Activated naive CD8-positive, alpha-beta T cell treated with anti-CD3 and anti-CD28 coated beads for 36 hours (primary cell): ENCODE data around the gene UTS2B. TPM values are rescaled to one million over a fixed set of nuclear protein-coding genes. Genes with fewer than 3 reads are reported as not detected.

Source experiments
- DNase-seq: peaks from one replicate; pipeline ENCODE4 v3.0.0; 2021
- H3K27ac Mint-ChIP-seq: one replicate; pipeline ENCODE4 v1.8.0; 2022; ENCODE audit warnings: mild to moderate bottlenecking, moderate library complexity, mixed read lengths
- H3K27me3 Mint-ChIP-seq: one replicate; pipeline ENCODE4 v1.8.0; 2022; ENCODE audit warnings: mild to moderate bottlenecking, mixed read lengths
- H3K36me3 Mint-ChIP-seq: one replicate; pipeline ENCODE4 v1.8.0; 2021; ENCODE audit warnings: mild to moderate bottlenecking, mixed read lengths
- H3K4me1 Mint-ChIP-seq: one replicate; pipeline ENCODE4 v1.8.0; 2021; ENCODE audit warnings: mixed read lengths
- H3K4me3 Mint-ChIP-seq: one replicate; pipeline ENCODE4 v1.8.0; 2022; ENCODE audit warnings: mild to moderate bottlenecking, moderate library complexity, mixed read lengths
- H3K9me3 Mint-ChIP-seq: one replicate; pipeline ENCODE4 v1.8.0; 2022; ENCODE audit warnings: mixed read lengths
- total RNA-seq, 2 experiments: library from RNA; stranded (reverse); gene quantifications; one replicate each; pipeline ENCODE4 v1.2.3, GENCODE V29; 2021

Gene UTS2B
- total RNA-seq, 2 experiments from 2014 or later = not detected

DNA sequence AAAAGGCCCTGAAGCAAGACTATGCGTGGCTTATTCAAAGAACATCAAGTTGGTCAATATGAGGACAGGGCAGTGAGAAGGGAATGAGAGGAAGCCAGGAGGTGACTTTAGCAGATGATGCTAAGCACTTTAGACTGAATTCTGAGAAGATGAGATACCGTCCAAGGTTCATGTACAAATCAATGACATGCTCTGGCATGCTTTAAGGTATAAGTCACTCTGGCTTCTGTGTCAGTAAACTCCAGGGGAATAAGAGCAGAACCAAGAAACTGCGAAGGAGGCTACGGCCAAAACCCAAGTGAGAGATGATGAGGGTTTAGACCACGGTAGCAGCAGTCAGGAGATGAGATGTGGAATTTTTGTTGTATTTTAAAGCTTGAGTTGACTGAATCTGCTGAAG, 10.0 kb downstream of the UTS2B start:
- peaks cover 7% of the 10 kb centered on the region for H3K27me3 Mint-ChIP-seq
- no peaks in the 10 kb centered on the region for H3K4me1 Mint-ChIP-seq
- DNase-seq = no peak
- no peaks in the 10 kb centered on the region for H3K36me3 Mint-ChIP-seq
- no peak overlapping the region for H3K4me3 Mint-ChIP-seq
- H3K9me3 Mint-ChIP-seq = no peaks in the 10 kb centered on the region
- no peak overlapping the region for H3K27ac Mint-ChIP-seq

DNA sequence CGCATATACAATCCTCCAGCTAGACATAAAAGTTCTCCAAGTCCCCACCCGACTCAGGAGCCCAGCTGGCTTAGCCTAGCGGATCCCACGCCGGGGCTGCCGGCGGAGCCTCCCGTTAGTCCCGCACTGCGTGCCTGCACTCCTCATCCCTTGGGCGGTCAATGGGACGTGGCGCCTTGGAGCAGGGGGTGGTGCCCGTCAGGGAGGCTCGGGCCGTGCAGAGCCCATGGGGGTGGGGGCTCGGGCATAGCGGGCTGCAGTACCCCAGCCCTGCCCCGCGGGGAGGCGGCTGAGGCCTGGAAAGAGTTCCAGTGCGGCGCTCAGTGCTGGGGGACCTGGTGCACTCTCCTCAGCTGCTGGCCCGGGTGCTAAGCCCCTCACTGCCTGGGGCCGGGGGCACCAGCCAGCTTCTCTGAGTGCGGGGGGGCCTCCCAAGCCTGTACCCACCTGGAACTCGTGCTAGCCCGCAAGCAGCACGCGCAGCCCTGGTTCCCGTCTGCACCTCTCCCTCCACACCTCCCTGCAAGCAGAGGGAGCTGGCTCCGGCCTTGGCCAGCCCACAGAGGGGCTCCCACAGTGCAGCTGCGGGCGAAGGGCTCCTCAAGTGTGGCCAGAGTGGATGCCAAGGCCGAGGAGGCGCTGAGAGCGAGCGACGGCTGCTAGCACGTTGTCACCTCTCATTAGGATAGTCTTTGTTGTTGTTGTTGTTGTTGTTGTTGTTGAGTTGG, 13.3 kb downstream of the UTS2B start:
- Mint-ChIP-seq H3K4me1 (no peaks in the 10 kb centered on the region), H3K9me3 (no peaks in the 10 kb centered on the region), H3K36me3 (no peaks in the 10 kb centered on the region), H3K27me3 (no peaks in the 10 kb centered on the region), H3K4me3 (no peak overlapping the region), H3K27ac (no peak overlapping the region)
- DNase-seq = no peak

DNA sequence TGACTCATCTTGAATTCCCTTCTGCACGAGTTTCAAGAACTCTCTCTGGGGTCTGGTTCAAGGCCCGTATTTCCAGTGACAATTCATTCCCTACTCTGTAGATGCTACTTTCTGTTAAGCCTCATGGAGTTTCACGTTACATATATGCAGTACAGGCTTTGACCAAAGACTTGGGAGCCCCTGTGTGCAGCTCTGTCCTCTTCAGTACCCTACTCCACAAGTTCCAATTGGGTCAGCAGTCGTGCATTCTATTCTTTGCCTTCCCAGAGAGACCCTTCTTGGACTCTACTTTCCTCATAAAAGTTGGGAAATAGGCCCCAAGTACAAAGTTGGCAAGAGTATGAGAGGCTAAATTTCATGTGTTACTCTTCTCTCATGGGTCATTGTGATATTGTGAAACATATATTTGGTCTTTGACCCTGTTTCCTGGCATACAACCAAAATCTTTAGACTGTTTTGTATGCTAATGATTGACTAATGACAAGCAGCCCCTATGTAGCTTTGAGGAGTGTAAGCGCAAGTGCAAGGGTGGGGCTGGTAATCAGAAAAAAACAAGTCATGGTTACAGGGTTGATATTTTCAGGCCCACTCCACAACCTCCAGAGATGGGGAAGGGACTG, 16.1 kb downstream of the UTS2B start:
- Mint-ChIP-seq H3K27ac (no peak overlapping the region), H3K9me3 (no peaks in the 10 kb centered on the region), H3K27me3 (no peaks in the 10 kb centered on the region), H3K4me1 (no peaks in the 10 kb centered on the region), H3K4me3 (no peak overlapping the region), H3K36me3 (no peaks in the 10 kb centered on the region)
- DNase-seq = no peak

DNA sequence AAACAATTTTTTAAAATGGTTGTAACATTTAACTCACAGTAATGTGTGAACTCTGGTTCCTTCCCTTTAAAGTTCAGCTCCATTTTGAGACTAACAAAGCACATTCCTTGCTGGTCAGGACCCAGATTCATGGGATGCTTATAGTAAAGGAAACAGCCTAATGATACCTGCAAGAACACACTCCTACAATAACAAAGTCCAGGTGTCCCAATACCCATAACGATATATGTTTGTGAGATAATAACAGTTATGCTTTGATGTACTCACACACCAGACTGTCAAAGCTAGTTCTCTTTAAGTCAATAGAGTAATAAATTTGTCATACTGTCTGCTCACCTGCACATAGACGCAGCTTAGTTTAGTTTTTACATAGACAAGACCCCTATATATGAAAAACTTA, 17.0 kb downstream of the UTS2B start:
- Mint-ChIP-seq H3K4me1 (no peaks in the 10 kb centered on the region), H3K27ac (no peak overlapping the region), H3K27me3 (no peaks in the 10 kb centered on the region), H3K36me3 (no peaks in the 10 kb centered on the region), H3K9me3 (no peaks in the 10 kb centered on the region), H3K4me3 (no peak overlapping the region)
- DNase-seq = no peak

DNA sequence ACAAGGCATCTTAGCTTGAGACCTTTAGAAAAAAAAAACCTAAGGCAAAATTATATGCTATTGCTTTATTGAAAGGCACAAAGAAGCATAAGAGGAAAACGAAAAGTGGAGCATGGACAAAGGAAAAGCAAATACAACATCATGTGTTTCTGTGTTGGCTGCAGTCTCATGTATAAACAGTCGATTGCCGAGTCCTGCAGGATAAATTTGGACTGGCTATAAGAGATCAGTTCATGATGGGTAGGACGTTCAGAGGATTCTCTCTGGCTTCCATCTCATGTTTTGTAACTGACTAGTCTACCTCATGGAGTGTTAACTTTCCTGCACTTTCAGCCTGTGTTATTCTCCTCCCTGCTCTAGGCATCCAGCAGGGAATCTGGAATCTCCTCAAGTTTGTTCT, 23.0 kb downstream of the UTS2B start:
- no peak for DNase-seq
- Mint-ChIP-seq H3K9me3 (no peaks in the 10 kb centered on the region), H3K4me1 (no peaks in the 10 kb centered on the region), H3K27ac (no peak overlapping the region), H3K36me3 (no peaks in the 10 kb centered on the region), H3K4me3 (no peak overlapping the region), H3K27me3 (no peaks in the 10 kb centered on the region)

DNA sequence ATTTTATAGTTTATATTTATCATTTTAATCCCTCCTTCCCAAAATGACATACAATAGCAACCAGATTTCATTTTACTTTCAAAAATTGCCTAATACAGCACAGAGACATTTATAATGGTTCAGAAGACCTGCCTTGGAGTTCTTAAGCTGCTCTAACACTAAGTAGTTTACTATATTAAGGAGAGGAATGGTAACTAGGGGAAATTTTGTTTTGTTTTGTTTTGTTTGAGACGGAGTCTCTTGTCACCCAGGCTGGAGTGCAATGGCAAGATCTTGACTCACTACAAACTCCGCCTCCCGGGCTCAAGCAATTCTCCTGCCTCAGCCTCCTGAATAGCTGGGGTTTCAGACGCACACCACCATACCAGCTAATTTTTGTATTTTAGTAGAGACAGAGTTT, 23.9 kb downstream of the UTS2B start:
- no peaks in the 10 kb centered on the region for H3K27me3 Mint-ChIP-seq
- no peak overlapping the region for H3K4me3 Mint-ChIP-seq
- no peaks in the 10 kb centered on the region for H3K9me3 Mint-ChIP-seq

DNA sequence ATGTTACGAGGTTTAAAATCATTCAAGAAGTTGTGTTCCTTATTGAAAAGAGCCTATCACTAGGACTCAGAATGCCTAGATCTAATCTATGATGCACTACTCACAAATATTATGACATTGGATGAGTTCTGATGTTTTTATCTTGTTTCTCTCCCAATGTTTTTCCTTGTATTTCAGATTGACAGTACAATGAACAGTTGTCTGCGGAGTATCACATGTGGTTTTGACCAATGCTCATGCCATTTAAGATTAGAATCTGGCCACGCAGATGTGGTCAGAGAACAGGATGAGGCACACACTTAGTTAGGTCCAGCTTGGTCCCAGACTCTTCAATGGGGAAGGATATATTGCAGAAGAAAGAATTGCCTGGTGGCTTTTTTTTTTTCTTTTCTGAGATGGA, 26.7 kb downstream of the UTS2B start:
- H3K4me3 Mint-ChIP-seq = no peak overlapping the region
- DNase-seq = no peak
- H3K27me3 Mint-ChIP-seq = no peaks in the 10 kb centered on the region
- no peaks in the 10 kb centered on the region for H3K4me1 Mint-ChIP-seq
- no peaks in the 10 kb centered on the region for H3K36me3 Mint-ChIP-seq
- H3K9me3 Mint-ChIP-seq = no peaks in the 10 kb centered on the region
- H3K27ac Mint-ChIP-seq = no peak overlapping the region

More for the DNA sequence above, 23.9 kb downstream of the UTS2B start:
- DNase-seq = no peak
- Mint-ChIP-seq H3K4me1 (no peaks in the 10 kb centered on the region), H3K27ac (no peak overlapping the region), H3K36me3 (no peaks in the 10 kb centered on the region)

DNA sequence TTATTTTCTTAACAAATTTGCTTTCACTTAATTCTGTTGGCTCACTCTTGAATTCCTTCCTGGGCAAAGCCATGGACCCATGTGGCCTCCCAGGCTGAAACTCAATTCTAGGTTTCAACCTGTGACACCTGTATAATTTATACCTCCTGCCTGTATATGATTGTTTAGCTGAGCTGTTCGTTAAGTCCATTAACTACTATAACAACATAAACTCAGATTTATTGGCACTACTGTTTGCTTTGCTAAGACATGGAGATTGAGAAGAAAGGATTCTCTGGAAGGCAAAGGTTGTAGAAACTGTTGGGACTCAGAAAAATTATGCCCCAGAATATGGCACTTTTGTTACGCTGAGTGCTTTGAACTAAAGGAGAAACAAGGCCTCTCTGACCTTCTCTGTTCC, 27.9 kb downstream of the UTS2B start:
- H3K4me3 Mint-ChIP-seq = no peak overlapping the region
- H3K36me3 Mint-ChIP-seq = no peaks in the 10 kb centered on the region
- H3K27ac Mint-ChIP-seq = no peak overlapping the region
- DNase-seq = no peak
- H3K27me3 Mint-ChIP-seq = no peaks in the 10 kb centered on the region
- H3K4me1 Mint-ChIP-seq = no peaks in the 10 kb centered on the region
- no peaks in the 10 kb centered on the region for H3K9me3 Mint-ChIP-seq

DNA sequence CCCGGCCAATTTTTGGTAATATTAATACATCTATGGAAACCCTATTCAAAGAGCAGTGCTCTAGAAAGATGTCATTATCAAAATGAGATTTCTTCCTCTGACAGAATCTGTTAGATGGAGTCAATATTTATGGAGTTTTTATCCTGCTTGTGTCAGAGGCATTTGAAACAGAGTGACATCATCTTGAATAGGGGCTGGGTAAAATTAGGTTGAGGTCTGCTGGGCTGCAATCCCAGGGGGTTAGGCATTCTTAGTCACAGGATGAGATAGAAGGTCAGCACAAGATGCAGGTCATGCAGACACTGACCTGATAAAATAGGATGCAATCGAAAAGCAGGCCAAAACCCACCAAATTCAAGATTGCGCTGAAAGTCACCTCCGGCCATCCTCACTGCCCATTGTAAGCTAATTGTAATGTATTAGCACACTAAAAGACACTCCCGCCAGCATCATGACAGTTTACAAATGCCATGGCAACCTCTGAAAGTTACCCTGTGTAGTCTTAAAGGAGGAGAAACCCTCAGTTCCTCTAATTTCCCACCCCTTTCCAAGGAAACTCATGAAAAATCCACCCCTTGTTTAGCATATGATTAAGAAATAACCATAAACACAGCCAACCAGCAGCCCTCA, 28.4 kb downstream of the UTS2B start:
- H3K4me1 Mint-ChIP-seq = no peaks in the 10 kb centered on the region
- peaks cover 3% of the 10 kb centered on the region for H3K27me3 Mint-ChIP-seq
- H3K9me3 Mint-ChIP-seq = no peaks in the 10 kb centered on the region
- DNase-seq = no peak
- no peaks in the 10 kb centered on the region for H3K36me3 Mint-ChIP-seq
- no peak overlapping the region for H3K4me3 Mint-ChIP-seq
- no peak overlapping the region for H3K27ac Mint-ChIP-seq

DNA sequence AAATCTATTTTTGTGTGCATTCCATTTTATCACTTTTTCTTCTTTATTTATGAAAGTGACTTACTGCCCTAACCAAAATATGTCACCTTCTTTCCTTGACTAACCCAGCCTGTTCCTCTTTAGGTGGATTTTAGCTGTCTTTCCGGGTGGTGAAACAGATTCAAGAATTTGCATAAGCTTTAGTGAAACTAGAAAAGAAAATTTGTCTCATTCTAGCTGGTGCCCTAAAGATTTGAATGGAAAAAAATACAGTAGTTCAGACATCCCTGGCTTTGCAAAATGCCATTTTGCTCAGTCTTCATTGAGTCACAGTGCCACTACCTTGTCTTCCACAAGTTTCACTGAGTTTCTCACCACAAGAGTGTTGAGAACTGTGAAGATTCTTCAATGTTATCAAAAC, 29.3 kb downstream of the UTS2B start:
- H3K4me1 Mint-ChIP-seq = no peaks in the 10 kb centered on the region
- no peak for DNase-seq
- no peak overlapping the region for H3K27ac Mint-ChIP-seq
- H3K4me3 Mint-ChIP-seq = no peak overlapping the region
- H3K9me3 Mint-ChIP-seq = no peaks in the 10 kb centered on the region
- H3K27me3 Mint-ChIP-seq = peaks cover 3% of the 10 kb centered on the region
- no peaks in the 10 kb centered on the region for H3K36me3 Mint-ChIP-seq

DNA sequence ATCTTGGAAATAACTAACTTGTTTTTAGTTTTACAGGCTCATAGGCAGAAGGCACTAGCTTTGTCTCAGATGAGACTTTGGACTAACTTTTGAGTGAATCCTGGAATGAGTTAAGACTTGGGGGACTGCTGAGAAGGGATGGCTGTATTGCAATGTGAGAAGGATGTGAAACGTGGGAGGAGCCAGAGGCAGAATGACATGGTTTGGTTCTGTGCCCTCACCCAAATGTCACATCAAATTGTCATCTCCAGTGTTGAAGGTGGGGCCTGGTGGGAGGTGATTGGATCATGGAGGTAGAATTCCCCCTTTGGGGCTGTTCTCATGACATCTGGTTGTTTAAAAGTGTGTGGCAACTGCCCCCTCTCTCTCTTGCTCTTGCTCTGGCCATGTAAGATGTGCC, 29.9 kb downstream of the UTS2B start:
- no peaks in the 10 kb centered on the region for H3K9me3 Mint-ChIP-seq
- no peak for DNase-seq
- H3K4me3 Mint-ChIP-seq = no peak overlapping the region

DNA sequence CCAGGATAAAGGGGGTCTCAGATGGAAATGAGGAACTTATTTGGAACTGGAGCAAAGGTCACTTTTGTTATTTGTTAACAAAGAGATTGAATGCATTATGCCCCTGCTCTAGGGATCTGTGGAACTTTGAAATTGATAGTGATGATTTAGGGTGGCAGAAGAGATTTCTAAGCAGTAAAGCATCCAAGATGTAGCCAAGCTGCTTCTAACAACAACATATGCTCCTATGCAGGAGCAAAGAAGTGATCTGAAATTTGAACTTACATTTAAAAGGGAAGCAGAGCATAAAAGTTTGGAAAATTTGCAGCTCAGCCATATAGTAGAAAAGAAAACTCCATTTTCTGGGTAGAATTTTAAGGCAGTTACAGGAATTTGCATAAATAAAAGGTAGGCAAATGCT, 31.5 kb downstream of the UTS2B start:
- Mint-ChIP-seq H3K4me1 (no peaks in the 10 kb centered on the region), H3K27ac (no peak overlapping the region), H3K9me3 (no peaks in the 10 kb centered on the region), H3K36me3 (no peaks in the 10 kb centered on the region), H3K27me3 (peaks cover 3% of the 10 kb centered on the region), H3K4me3 (no peak overlapping the region)
- DNase-seq = no peak

More for the DNA sequence above, 29.9 kb downstream of the UTS2B start:
- no peak overlapping the region for H3K27ac Mint-ChIP-seq
- H3K4me1 Mint-ChIP-seq = no peaks in the 10 kb centered on the region
- no peaks in the 10 kb centered on the region for H3K36me3 Mint-ChIP-seq
- H3K27me3 Mint-ChIP-seq = peaks cover 3% of the 10 kb centered on the region

DNA sequence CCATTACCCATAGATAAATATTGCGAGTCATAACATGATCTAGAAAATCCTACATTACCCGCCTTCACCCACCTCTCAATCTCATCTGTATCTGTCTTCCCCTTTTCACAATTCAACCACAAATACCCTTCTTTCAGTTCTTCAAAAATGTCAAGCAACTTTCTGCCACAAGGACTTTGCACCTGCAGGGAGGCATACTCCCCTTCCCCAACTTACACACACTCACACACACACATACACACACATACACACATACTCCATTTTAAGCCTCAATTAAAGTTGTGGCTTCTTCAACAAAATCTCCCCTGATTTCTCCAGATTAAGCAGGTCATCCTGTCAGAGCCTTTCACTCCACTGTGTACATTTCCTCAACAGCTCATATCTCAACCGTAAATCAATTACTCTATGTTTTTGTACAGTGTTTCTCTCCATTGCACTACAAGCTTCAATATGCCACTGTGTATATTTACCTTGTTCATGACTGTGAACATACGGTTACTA, 34.2 kb downstream of the UTS2B start:
- Mint-ChIP-seq H3K27ac (no peak overlapping the region), H3K4me1 (no peaks in the 10 kb centered on the region)

DNA sequence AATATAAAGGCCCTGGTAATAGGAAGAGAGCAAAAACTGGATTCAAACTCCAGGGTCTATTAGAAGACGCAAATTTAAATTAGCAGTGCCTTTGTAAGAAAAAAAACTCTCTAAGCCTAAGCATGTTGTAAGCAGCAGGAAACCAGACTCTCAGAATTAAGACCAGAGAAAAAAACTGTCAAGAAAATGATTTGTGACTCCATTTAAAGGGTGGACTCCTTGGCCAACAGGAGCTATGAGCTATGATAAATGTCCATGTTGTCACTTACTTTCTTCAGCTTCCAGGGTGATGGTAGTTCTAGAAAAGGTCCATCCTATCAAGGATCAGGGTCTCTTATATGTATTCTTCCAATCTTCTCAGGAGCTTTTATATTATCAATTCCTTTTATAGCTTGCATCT, 36.0 kb downstream of the UTS2B start:
- no peaks in the 10 kb centered on the region for H3K36me3 Mint-ChIP-seq
- no peaks in the 10 kb centered on the region for H3K4me1 Mint-ChIP-seq
- H3K27ac Mint-ChIP-seq = no peak overlapping the region
- peaks cover 3% of the 10 kb centered on the region for H3K27me3 Mint-ChIP-seq
- H3K9me3 Mint-ChIP-seq = peaks cover 2% of the 10 kb centered on the region
- no peak for DNase-seq
- H3K4me3 Mint-ChIP-seq = no peak overlapping the region

More for the DNA sequence above, 34.2 kb downstream of the UTS2B start:
- no peaks in the 10 kb centered on the region for H3K36me3 Mint-ChIP-seq
- H3K27me3 Mint-ChIP-seq = peaks cover 3% of the 10 kb centered on the region
- no peak overlapping the region for H3K4me3 Mint-ChIP-seq
- peaks cover 2% of the 10 kb centered on the region for H3K9me3 Mint-ChIP-seq
- DNase-seq = no peak

DNA sequence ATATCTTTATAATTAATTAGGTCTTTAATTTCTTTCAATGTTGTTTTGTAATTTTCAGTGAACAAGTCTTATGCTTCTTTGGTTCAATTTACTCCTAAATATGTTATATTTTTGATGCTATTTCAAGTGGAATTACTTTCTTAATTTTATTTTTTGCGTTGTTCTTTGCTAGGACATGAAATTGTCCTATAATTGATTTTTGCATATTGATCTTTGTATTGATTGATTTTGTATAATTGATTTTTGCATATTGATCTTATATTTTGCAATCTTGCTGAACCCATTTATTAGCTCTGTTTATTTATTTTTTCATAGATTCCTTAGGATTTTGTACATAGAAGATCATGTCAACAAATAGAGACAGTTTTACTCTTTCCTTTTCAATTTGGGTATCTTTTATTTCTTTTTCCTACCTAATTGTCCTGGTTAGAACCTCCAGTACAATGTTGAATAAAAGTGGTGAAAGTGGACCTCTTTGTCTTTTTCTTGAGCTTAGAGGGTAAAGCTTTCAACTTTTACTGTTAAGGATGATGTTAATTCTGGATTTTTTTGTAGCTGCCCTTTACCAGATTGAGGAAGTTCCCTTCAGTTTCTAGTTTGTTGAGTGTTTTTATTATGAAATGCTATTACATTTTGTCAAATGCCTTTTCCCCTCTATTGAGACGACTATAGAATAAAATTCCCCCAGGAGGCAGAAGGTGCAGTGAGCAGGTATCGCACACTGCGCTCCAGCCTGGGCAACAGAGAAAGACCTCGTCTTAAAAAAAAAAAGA, 37.9 kb downstream of the UTS2B start:
- DNase-seq = no peak
- H3K4me3 Mint-ChIP-seq = no peak overlapping the region
- no peaks in the 10 kb centered on the region for H3K4me1 Mint-ChIP-seq
- H3K27ac Mint-ChIP-seq = no peak overlapping the region
- no peaks in the 10 kb centered on the region for H3K36me3 Mint-ChIP-seq
- peaks cover 3% of the 10 kb centered on the region for H3K27me3 Mint-ChIP-seq
- peaks cover 2% of the 10 kb centered on the region for H3K9me3 Mint-ChIP-seq
